Stimulated activated CD4-positive, alpha-beta T cell treated with anti-CD3 and anti-CD28 coated beads, Interleukin-1b, Interleukin-23, amount 100 ng/mL, for 48 hours (primary cell): Measurements from ENCODE around the gene ARID4B.
"Not testable (repeated sequence)": the region's sequence is repeated elsewhere in the genome, so short reads cannot be mapped to it uniquely, and the experiment has no call there.

Source experiments
- DNase-seq: peaks from one replicate; pipeline ENCODE4 v3.0.0-alpha.2; 2020

ARID4B gene

GRCh38 chr1:235327559-235328270 is at the start of gene ARID4B:
Gene ARID4B, minus strand, starts transcription at chr1:235328179. Its CDS starts 1,260 bp downstream, at chr1:235326919.
- no peak for DNase-seq

- no peak for DNase-seq
Measured at GRCh38 chr1:235375919-235376605, 48.1 kb upstream of the ARID4B start.

- no peak for DNase-seq
Measured at GRCh38 chr1:235369802-235370201, 41.8 kb upstream of the ARID4B start.

GRCh38 chr1:235368428-235368827 is 40.4 kb upstream of the ARID4B start:
- no peak for DNase-seq

GRCh38 chr1:235367000-235367908 is 39.3 kb upstream of the ARID4B start, which contains the start of gene TBCE:
Gene TBCE, plus strand, starts transcription at chr1:235367427. Its CDS starts 12,623 bp downstream, at chr1:235380050.
- peak; percentile 88 for DNase-seq

GRCh38 chr1:235366286-235366685 is 38.3 kb upstream of the ARID4B start:
- peak; percentile 65 for DNase-seq

- DNase-seq: not testable (repeated sequence)
Measured at GRCh38 chr1:235364189-235364588, 36.2 kb upstream of the ARID4B start.

- no peak for DNase-seq
Measured at GRCh38 chr1:235358899-235359298, 30.9 kb upstream of the ARID4B start.

- DNase-seq: no peak
Measured at GRCh38 chr1:235357485-235358373, 29.8 kb upstream of the ARID4B start.

GRCh38 chr1:235351898-235352297 is 23.9 kb upstream of the ARID4B start:
- no peak for DNase-seq

- DNase-seq: no peak
Measured at GRCh38 chr1:235351441-235351840, 23.5 kb upstream of the ARID4B start.

GRCh38 chr1:235343726-235344125 is 15.7 kb upstream of the ARID4B start:
- DNase-seq: no peak

GRCh38 chr1:235342471-235342870 is 14.5 kb upstream of the ARID4B start:
- no peak for DNase-seq

- no peak for DNase-seq
Measured at GRCh38 chr1:235342039-235342438, 14.1 kb upstream of the ARID4B start.

GRCh38 chr1:235341334-235341733 is 13.4 kb upstream of the ARID4B start:
- DNase-seq: no peak

- no peak for DNase-seq
Measured at GRCh38 chr1:235339746-235340145, 11.8 kb upstream of the ARID4B start.

GRCh38 chr1:235336903-235337302 is 8.9 kb upstream of the ARID4B start:
- no peak for DNase-seq

- DNase-seq: no peak
Measured at GRCh38 chr1:235331401-235331800, 3.4 kb upstream of the ARID4B start.

GRCh38 chr1:235330918-235331285 is 2.9 kb upstream of the ARID4B start:
- DNase-seq: no peak

GRCh38 chr1:235329139-235329902 is 1.3 kb upstream of the ARID4B start:
- DNase-seq: peak; percentile 52
